RCC 7860 (cell line): ENCODE measurements around the gene ANGPT4.
A peak's percentile ranks its signal among the peaks of the same experiment; 100 is the strongest.
"Not testable (repeated sequence)": the region's sequence is repeated elsewhere in the genome, so short reads cannot be mapped to it uniquely, and the experiment has no call there.

Experiments
- DNase-seq: peaks from one replicate; pipeline ENCODE4 v3.0.0-alpha.2; 2015; ENCODE audit warnings: low spot score
- FAIRE-seq: peaks from 2 replicates; lab custom pipeline; 2012; peaks lifted over from hg19 to GRCh38; lab: Jason Lieb, UNC

Gene ANGPT4

GRCh38 chr20:877814-878213 lies 38.3 kb downstream of the ANGPT4 start:
- no peak for DNase-seq

GRCh38 chr20:875115-875514 lies 41.0 kb downstream of the ANGPT4 start:
- no peak for DNase-seq
- FAIRE-seq = no peak

More at GRCh38 chr20:877814-878213, 38.3 kb downstream of the ANGPT4 start:
- no peak for FAIRE-seq

GRCh38 chr20:873875-874607 lies 42.1 kb downstream of the ANGPT4 start:
- FAIRE-seq (no peak), DNase-seq (no peak)

GRCh38 chr20:872855-873520 lies 43.1 kb downstream of the ANGPT4 start:
- DNase-seq (no peak), FAIRE-seq (no peak)

- FAIRE-seq (no peak), DNase-seq (no peak)
Observed at GRCh38 chr20:871948-872347, 44.2 kb downstream of the ANGPT4 start.

GRCh38 chr20:871436-871835 lies 44.7 kb downstream of the ANGPT4 start:
- DNase-seq (no peak), FAIRE-seq (no peak)

- no peak for DNase-seq
- no peak for FAIRE-seq
Observed at GRCh38 chr20:870758-871157, 45.4 kb downstream of the ANGPT4 start.

- FAIRE-seq = no peak
- DNase-seq = no peak
Observed at GRCh38 chr20:869606-870005, 46.5 kb downstream of the ANGPT4 start.

GRCh38 chr20:868279-868678 lies 47.9 kb downstream of the ANGPT4 start:
- FAIRE-seq (no peak), DNase-seq (no peak)

GRCh38 chr20:865440-865839 lies 50.7 kb downstream of the ANGPT4 start:
- FAIRE-seq (no peak), DNase-seq (no peak)

- DNase-seq (no peak), FAIRE-seq (no peak)
Observed at GRCh38 chr20:860891-861290, 55.2 kb downstream of the ANGPT4 start.

GRCh38 chr20:859751-860231 lies 56.3 kb downstream of the ANGPT4 start:
- DNase-seq = no peak
- FAIRE-seq = no peak

GRCh38 chr20:858011-858410 lies 58.1 kb downstream of the ANGPT4 start:
- FAIRE-seq (no peak), DNase-seq (no peak)

GRCh38 chr20:856361-856775 lies 59.8 kb downstream of the ANGPT4 start:
- FAIRE-seq = peak; percentile 95
- DNase-seq = peak; percentile 88

GRCh38 chr20:855466-856360 lies 60.4 kb downstream of the ANGPT4 start:
- FAIRE-seq = no peak
- DNase-seq = no peak

- FAIRE-seq (no peak), DNase-seq (no peak)
Observed at GRCh38 chr20:854601-855000, 61.5 kb downstream of the ANGPT4 start.

GRCh38 chr20:853406-853996 lies 62.6 kb downstream of the ANGPT4 start:
- FAIRE-seq (no peak), DNase-seq (no peak)

GRCh38 chr20:848731-849130 lies 67.4 kb downstream of the ANGPT4 start:
- not testable (repeated sequence) for DNase-seq, FAIRE-seq

- no peak for FAIRE-seq
- DNase-seq = no peak
Observed at GRCh38 chr20:848193-848592, 67.9 kb downstream of the ANGPT4 start.

GRCh38 chr20:846894-847278 lies 69.2 kb downstream of the ANGPT4 start:
- no peak for DNase-seq
- FAIRE-seq = no peak
